Measurements from ENCODE around the gene RABEPK.

DNA sequence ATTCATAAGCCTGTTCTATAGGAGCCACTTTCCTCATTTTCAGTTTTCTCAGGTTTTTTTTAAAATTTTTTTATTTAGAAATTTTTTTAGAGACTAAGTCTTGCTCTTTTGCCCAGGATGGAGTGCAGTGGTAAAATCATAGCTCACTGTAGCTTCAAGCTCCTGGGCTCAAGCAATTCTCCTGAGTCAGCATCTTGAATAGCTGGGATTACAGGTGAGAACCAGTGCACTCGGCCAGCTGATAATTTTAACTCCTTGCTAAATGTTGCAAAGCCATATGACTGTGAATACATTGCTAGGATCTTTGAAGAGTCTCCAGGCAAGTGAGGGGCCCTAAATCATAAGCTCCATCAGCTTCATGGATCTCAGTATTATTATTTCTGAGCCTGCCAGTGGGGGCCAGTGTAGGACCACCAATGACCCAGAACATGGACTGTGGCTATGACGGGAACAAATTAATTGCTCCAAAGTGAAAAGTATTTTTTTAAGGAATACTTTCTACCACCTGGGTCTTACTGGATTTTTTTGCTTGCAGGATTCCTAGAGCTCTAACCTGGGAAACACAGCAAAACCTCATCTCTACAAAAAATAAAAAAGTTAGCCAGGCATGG is 55.5 kb downstream of the RABEPK start:
- no peak for TF ChIP-seq EZH2 (IDR thresholded peaks at IDR 0.05; ENCODE audit: insufficient read depth, poor library complexity, severe bottlenecking)
- no peak for TF ChIP-seq EZH2phosphoT487 (IDR thresholded peaks at IDR 0.05; ENCODE audit: insufficient read depth, low read depth)
